ENCODE results near the gene KRT82.

KRT82 gene

GRCh38 chr12:52362118-52362726, 43.9 kb downstream of the KRT82 start:
- DNase-seq = no peak

GRCh38 chr12:52361553-52361952, 44.6 kb downstream of the KRT82 start:
- DNase-seq = no peak

GRCh38 chr12:52360663-52361271, 45.4 kb downstream of the KRT82 start:
- peak in 6 of 56 donors; percentile 8 to 48 (median 21) for DNase-seq

GRCh38 chr12:52360106-52360662, 46.0 kb downstream of the KRT82 start:
- DNase-seq = no peak

- DNase-seq = no peak
Measured at GRCh38 chr12:52359621-52360061, 46.5 kb downstream of the KRT82 start.

- DNase-seq = no peak
Measured at GRCh38 chr12:52358575-52359350, 47.4 kb downstream of the KRT82 start.

- no peak for DNase-seq
Measured at GRCh38 chr12:52356762-52357580, 49.2 kb downstream of the KRT82 start.

GRCh38 chr12:52356031-52356761, 49.9 kb downstream of the KRT82 start:
- DNase-seq = no peak

- DNase-seq = no peak
Measured at GRCh38 chr12:52355176-52355575, 51.0 kb downstream of the KRT82 start.

- DNase-seq = peak in 2 of 56 donors; percentile 1 to 28
Measured at GRCh38 chr12:52354200-52354599, 51.9 kb downstream of the KRT82 start.

GRCh38 chr12:52353766-52354165, 52.4 kb downstream of the KRT82 start:
- DNase-seq = no peak

GRCh38 chr12:52352951-52353350, 53.2 kb downstream of the KRT82 start:
- no peak for DNase-seq

GRCh38 chr12:52351196-52352059, 54.7 kb downstream of the KRT82 start:
- peak in 45 of 56 donors; percentile 6 to 80 (median 39) for DNase-seq

GRCh38 chr12:52350786-52351185, 55.3 kb downstream of the KRT82 start:
- DNase-seq = no peak

GRCh38 chr12:52350021-52350620, 56.0 kb downstream of the KRT82 start:
- no peak for DNase-seq

- DNase-seq = no peak
Measured at GRCh38 chr12:52349196-52349595, 56.9 kb downstream of the KRT82 start.

- DNase-seq = no peak
Measured at GRCh38 chr12:52347551-52348510, 58.3 kb downstream of the KRT82 start.

- DNase-seq = no peak
Measured at GRCh38 chr12:52347016-52347415, 59.1 kb downstream of the KRT82 start.
